Loucy (cell line): ENCODE measurements around the gene RABL6.

Source experiments
- H2AFZ ChIP-seq: fragments of 200-600 bp; sonication (generic); 2 replicates; pipeline ENCODE4 v1.6.0; 2016; ENCODE audit warnings: antibody characterized with exemption, mild to moderate bottlenecking, low read length, moderate library complexity
- H3F3A ChIP-seq: fragments of 200-600 bp; 2 replicates; pipeline ENCODE4 v1.6.0; 2016; ENCODE audit warnings: antibody characterized with exemption, low read depth, mild to moderate bottlenecking
- H3K27me3 ChIP-seq: fragments of 200-600 bp; sonication (generic); 2 replicates; pipeline ENCODE4 v1.6.1; 2014; ENCODE audit warnings: low read length, mild to moderate bottlenecking; ENCODE audit not compliant: insufficient read depth, poor library complexity, severe bottlenecking
- H3K36me3 ChIP-seq: fragments of 200-600 bp; sonication (generic); 2 replicates; pipeline ENCODE4 v1.6.1; 2016; ENCODE audit warnings: low read length; ENCODE audit not compliant: insufficient read depth
- H3K4me1 ChIP-seq: fragments of 200-600 bp; sonication (generic); 2 replicates; pipeline ENCODE4 v1.5.1; 2014; ENCODE audit warnings: low read length, mild to moderate bottlenecking; ENCODE audit not compliant: insufficient read depth, poor library complexity, severe bottlenecking
- H3K4me2 ChIP-seq: fragments of 200-600 bp; sonication (generic); 2 replicates; pipeline ENCODE4 v1.6.0; 2014; ENCODE audit warnings: antibody characterized with exemption, low read length, low read depth, mild to moderate bottlenecking; ENCODE audit not compliant: poor library complexity, severe bottlenecking
- H3K4me3 ChIP-seq: fragments of 200-600 bp; sonication (generic); 2 replicates; pipeline ENCODE4 v1.5.1; 2014; ENCODE audit warnings: low read length, mild to moderate bottlenecking, mixed read lengths; ENCODE audit not compliant: poor library complexity, severe bottlenecking
- H3K79me2 ChIP-seq: fragments of 200-600 bp; sonication (generic); 2 replicates; pipeline ENCODE4 v1.6.1; 2014; ENCODE audit warnings: low read length; ENCODE audit not compliant: insufficient read depth
- H3K9ac ChIP-seq: fragments of 200-600 bp; sonication (generic); 2 replicates; pipeline ENCODE4 v1.6.0; 2014; ENCODE audit warnings: mild to moderate bottlenecking, low read depth, low read length, moderate library complexity; ENCODE audit not compliant: poor library complexity, severe bottlenecking
- H3K9me2 ChIP-seq: fragments of 200-600 bp; sonication (generic); replicated peaks from 2 replicates; pipeline ENCODE4 v1.6.1; 2016; ENCODE audit warnings: low read depth, low read length, mixed read lengths
- H3K9me3 ChIP-seq: fragments of 200-600 bp; sonication (generic); 2 replicates; pipeline ENCODE4 v1.6.1; 2014; ENCODE audit warnings: mild to moderate bottlenecking, antibody characterized with exemption, low read length, low read depth; ENCODE audit not compliant: insufficient read depth
- H4K20me1 ChIP-seq: fragments of 200-600 bp; sonication (generic); 2 replicates; pipeline ENCODE4 v1.6.0; 2014; ENCODE audit warnings: antibody characterized with exemption, low read length, mild to moderate bottlenecking; ENCODE audit not compliant: insufficient read depth, poor library complexity, severe bottlenecking
- EZH2phosphoT487 ChIP-seq: fragments of 200-600 bp; IDR thresholded peaks from 2 replicates; pipeline ENCODE4 v1.6.1; 2018; ENCODE audit warnings: antibody characterized with exemption, mild to moderate bottlenecking, moderate library complexity, borderline replicate concordance
- TF ChIP-seq, protein P1 (sequence below): fragments of 200-600 bp; sonication (generic); conservative IDR thresholded peaks from 2 replicates; pipeline ENCODE4 v1.5.1; 2014; ENCODE audit warnings: mild to moderate bottlenecking, antibody characterized with exemption, low read length

The RABL6 gene

GRCh38 chr9:136826703-136827582 is 19.2 kb downstream of the RABL6 start:
- Histone ChIP-seq H3K79me2 (no peaks in the 10 kb centered on the region), H3K27me3 (no peaks in the 10 kb centered on the region), H3K9me2 (no peaks in the 10 kb centered on the region), H3K4me2 (no peak overlapping the region), H3K4me3 (no peak overlapping the region), H4K20me1 (no peaks in the 10 kb centered on the region), H3F3A (no peaks in the 10 kb centered on the region), H3K36me3 (peaks cover 34% of the 10 kb centered on the region; the same call in 1 of the 2 replicates), H3K9me3 (no peaks in the 10 kb centered on the region), H3K9ac (no peak overlapping the region), H3K4me1 (no peaks in the 10 kb centered on the region), H2AFZ (no peak overlapping the region)
- no peak for TF ChIP-seq EZH2phosphoT487
- TF ChIP-seq, protein P1, sequence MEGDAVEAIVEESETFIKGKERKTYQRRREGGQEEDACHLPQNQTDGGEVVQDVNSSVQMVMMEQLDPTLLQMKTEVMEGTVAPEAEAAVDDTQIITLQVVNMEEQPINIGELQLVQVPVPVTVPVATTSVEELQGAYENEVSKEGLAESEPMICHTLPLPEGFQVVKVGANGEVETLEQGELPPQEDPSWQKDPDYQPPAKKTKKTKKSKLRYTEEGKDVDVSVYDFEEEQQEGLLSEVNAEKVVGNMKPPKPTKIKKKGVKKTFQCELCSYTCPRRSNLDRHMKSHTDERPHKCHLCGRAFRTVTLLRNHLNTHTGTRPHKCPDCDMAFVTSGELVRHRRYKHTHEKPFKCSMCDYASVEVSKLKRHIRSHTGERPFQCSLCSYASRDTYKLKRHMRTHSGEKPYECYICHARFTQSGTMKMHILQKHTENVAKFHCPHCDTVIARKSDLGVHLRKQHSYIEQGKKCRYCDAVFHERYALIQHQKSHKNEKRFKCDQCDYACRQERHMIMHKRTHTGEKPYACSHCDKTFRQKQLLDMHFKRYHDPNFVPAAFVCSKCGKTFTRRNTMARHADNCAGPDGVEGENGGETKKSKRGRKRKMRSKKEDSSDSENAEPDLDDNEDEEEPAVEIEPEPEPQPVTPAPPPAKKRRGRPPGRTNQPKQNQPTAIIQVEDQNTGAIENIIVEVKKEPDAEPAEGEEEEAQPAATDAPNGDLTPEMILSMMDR, result no peak

DNA sequence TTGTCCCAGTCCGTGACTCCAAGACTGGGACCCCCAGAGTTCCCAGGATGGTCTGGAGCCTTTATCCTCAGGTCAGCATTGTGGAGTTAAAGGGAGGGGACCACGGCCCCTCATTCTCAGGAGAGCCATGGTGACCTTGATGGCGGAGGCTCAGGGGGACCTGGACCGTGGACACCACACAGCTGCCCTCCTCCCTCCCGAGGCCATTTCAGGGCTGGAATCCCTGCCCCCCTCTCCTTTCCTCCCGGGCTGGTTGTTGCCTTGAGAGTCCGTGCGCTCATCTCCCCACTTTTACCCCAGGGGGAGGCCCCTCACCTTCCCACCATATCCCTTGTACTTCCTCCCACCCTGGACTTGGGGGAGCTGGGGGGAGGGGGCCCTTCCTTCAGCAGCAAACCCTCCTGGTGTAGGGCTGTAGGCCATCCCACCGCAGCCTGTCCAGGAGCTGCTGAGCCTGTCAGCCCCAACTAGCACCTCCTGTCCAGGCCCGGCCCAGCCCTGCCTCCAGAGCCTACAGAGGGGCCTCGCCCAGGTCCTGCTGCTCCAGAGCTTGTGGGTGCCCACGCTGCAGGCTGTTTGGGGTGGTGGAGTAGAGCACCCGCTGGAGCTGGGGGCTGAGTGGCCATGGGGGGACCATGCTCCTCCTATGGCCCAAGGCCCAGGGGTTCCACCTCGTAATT is 20.2 kb downstream of the RABL6 start:
- Histone ChIP-seq H2AFZ (no peak overlapping the region), H3F3A (no peaks in the 10 kb centered on the region), H3K79me2 (no peaks in the 10 kb centered on the region), H3K9me2 (no peaks in the 10 kb centered on the region), H3K9ac (no peak overlapping the region), H3K4me3 (no peak overlapping the region), H4K20me1 (no peaks in the 10 kb centered on the region), H3K9me3 (no peaks in the 10 kb centered on the region), H3K4me1 (no peaks in the 10 kb centered on the region), H3K27me3 (no peaks in the 10 kb centered on the region), H3K36me3 (peaks cover 42% of the 10 kb centered on the region; the same call in 1 of the 2 replicates), H3K4me2 (no peak overlapping the region)
- TF ChIP-seq EZH2phosphoT487, result no peak
- TF ChIP-seq, protein P1, result no peak

DNA sequence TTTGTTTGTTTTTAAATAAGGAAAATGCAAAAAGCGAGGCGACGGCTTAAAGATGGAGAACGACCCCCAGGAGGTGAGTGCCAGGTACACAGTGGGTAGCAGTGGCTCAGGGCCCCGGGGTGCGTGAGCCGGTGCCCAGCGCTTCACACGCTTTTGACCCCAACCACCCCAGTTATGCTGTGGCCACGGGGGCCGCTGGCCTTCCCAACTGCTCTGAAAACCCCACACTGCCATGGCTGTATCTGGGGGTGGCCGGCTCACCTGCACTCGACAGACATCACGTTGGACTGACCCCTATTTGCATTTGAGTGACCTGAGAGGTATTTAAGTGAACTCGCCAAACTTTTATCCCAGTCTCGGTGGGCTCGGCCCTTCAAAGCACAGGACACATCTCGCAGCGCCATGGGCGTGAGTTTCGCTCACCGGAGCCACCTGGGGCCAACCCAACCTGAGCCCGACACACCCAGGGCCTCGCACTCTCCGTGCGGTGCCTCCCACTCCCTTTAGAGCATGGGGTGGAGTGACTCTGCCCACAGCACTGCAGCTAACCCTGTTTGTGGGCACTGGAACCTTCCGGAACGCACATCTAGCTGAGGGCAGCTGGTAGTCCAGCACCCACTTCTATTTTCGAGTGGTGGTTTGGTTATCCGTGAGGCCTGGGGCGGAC is 20.9 kb downstream of the RABL6 start:
- Histone ChIP-seq H3K4me2 (no peak overlapping the region), H2AFZ (no peak overlapping the region), H3K9me3 (no peaks in the 10 kb centered on the region), H4K20me1 (no peaks in the 10 kb centered on the region), H3K9ac (no peak overlapping the region), H3K9me2 (no peaks in the 10 kb centered on the region), H3K27me3 (no peaks in the 10 kb centered on the region), H3K4me1 (no peaks in the 10 kb centered on the region), H3K4me3 (no peak overlapping the region), H3K36me3 (peaks cover 40% of the 10 kb centered on the region; the same call in 1 of the 2 replicates), H3K79me2 (no peaks in the 10 kb centered on the region), H3F3A (no peaks in the 10 kb centered on the region)
- TF ChIP-seq EZH2phosphoT487, result no peak
- TF ChIP-seq, protein P1, result no peak
